Measurements from ENCODE around the gene RECK. TPM values are rescaled to one million over a fixed set of nuclear protein-coding genes. Genes with fewer than 3 reads are reported as not detected.
A peak's percentile ranks its signal among the peaks of the same experiment; 100 is the strongest.

Gene RECK
- total RNA-seq, 1 experiment from 2014 or later: 2.6 TPM

GRCh38 chr9:36142510-36143244 lies 106.0 kb downstream of the RECK start:
- H4K20me1 ChIP-seq (ENCODE audit: insufficient read depth, low read depth, low read length): no peaks in the 10 kb centered on the region
- peak overlapping the region; percentile 35 for H3K9ac ChIP-seq (ENCODE audit: low read length)
- H3K27me3 ChIP-seq (ENCODE audit: low read length): no peaks in the 10 kb centered on the region
- H3K79me2 ChIP-seq (ENCODE audit: low read length): no peaks in the 10 kb centered on the region
- H2AFZ ChIP-seq (ENCODE audit: low read length): peak overlapping the region; percentile 14; the same call in 1 of the 2 replicates
- no peaks in the 10 kb centered on the region for H3K9me2 ChIP-seq (replicated peaks; ENCODE audit: insufficient read depth, low read length)
- H3K36me3 ChIP-seq (ENCODE audit: insufficient read depth, low read length): no peaks in the 10 kb centered on the region
- peak overlapping the region; percentile 26 for H3K4me2 ChIP-seq (ENCODE audit: low read depth, low read length, poor library complexity, severe bottlenecking)
- peaks cover 4% of the 10 kb centered on the region; the same call in 1 of the 2 replicates for H3K4me1 ChIP-seq (ENCODE audit: low read length)
- H3K4me3 ChIP-seq (ENCODE audit: low read length): no peak overlapping the region
- DNase-seq: peak; percentile 38
- no peak overlapping the region for H3K27ac ChIP-seq (ENCODE audit: low read length)
- no peaks in the 10 kb centered on the region for H3K9me3 ChIP-seq (ENCODE audit: low read length)

GRCh38 chr9:36143245-36143641 lies 106.5 kb downstream of the RECK start:
- H3K9ac ChIP-seq (ENCODE audit: low read length): 0 out of 2 replicates have a peak overlapping the region, but pooled peaks have one; percentile 35
- peaks cover 4% of the 10 kb centered on the region; the same call in 1 of the 2 replicates for H3K4me1 ChIP-seq (ENCODE audit: low read length)
- DNase-seq: no peak

GRCh38 chr9:36144309-36145232 lies 107.9 kb downstream of the RECK start:
- H3K4me3 ChIP-seq (ENCODE audit: low read length): no peak overlapping the region
- peaks cover 4% of the 10 kb centered on the region; the same call in 1 of the 2 replicates for H3K4me1 ChIP-seq (ENCODE audit: low read length)
- no peaks in the 10 kb centered on the region for H3K79me2 ChIP-seq (ENCODE audit: low read length)
- DNase-seq: peak; percentile 19
- H2AFZ ChIP-seq (ENCODE audit: low read length): no peak overlapping the region
- no peak overlapping the region for H3K9ac ChIP-seq (ENCODE audit: low read length)
- H3K36me3 ChIP-seq (ENCODE audit: insufficient read depth, low read length): no peaks in the 10 kb centered on the region
- no peaks in the 10 kb centered on the region for H3K27me3 ChIP-seq (ENCODE audit: low read length)
- H3K27ac ChIP-seq (ENCODE audit: low read length): no peak overlapping the region
- no peaks in the 10 kb centered on the region for H4K20me1 ChIP-seq (ENCODE audit: insufficient read depth, low read depth, low read length)
- H3K9me2 ChIP-seq (replicated peaks; ENCODE audit: insufficient read depth, low read length): no peaks in the 10 kb centered on the region
- H3K4me2 ChIP-seq (ENCODE audit: low read depth, low read length, poor library complexity, severe bottlenecking): no peak overlapping the region
- H3K9me3 ChIP-seq (ENCODE audit: low read length): no peaks in the 10 kb centered on the region

More at GRCh38 chr9:36143245-36143641, 106.5 kb downstream of the RECK start:
- Histone ChIP-seq H4K20me1 (ENCODE audit: insufficient read depth, low read depth, low read length) (no peaks in the 10 kb centered on the region), H2AFZ (ENCODE audit: low read length) (peak overlapping the region; percentile 14; the same call in 1 of the 2 replicates), H3K27me3 (ENCODE audit: low read length) (no peaks in the 10 kb centered on the region), H3K36me3 (ENCODE audit: insufficient read depth, low read length) (no peaks in the 10 kb centered on the region), H3K9me3 (ENCODE audit: low read length) (no peaks in the 10 kb centered on the region), H3K4me3 (ENCODE audit: low read length) (no peak overlapping the region), H3K27ac (ENCODE audit: low read length) (no peak overlapping the region), H3K9me2 (replicated peaks; ENCODE audit: insufficient read depth, low read length) (no peaks in the 10 kb centered on the region), H3K79me2 (ENCODE audit: low read length) (no peaks in the 10 kb centered on the region), H3K4me2 (ENCODE audit: low read depth, low read length, poor library complexity, severe bottlenecking) (no peak overlapping the region)

GRCh38 chr9:36145970-36146369 lies 109.3 kb downstream of the RECK start:
- Histone ChIP-seq H3K4me2 (ENCODE audit: low read depth, low read length, poor library complexity, severe bottlenecking) (no peak overlapping the region), H3K9me2 (replicated peaks; ENCODE audit: insufficient read depth, low read length) (no peaks in the 10 kb centered on the region), H3K9me3 (ENCODE audit: low read length) (no peaks in the 10 kb centered on the region), H2AFZ (ENCODE audit: low read length) (no peak overlapping the region), H3K4me1 (ENCODE audit: low read length) (peaks cover 4% of the 10 kb centered on the region; the same call in 1 of the 2 replicates), H3K4me3 (ENCODE audit: low read length) (no peak overlapping the region), H3K36me3 (ENCODE audit: insufficient read depth, low read length) (no peaks in the 10 kb centered on the region), H3K27me3 (ENCODE audit: low read length) (no peaks in the 10 kb centered on the region), H3K9ac (ENCODE audit: low read length) (no peak overlapping the region), H3K27ac (ENCODE audit: low read length) (no peak overlapping the region), H4K20me1 (ENCODE audit: insufficient read depth, low read depth, low read length) (no peaks in the 10 kb centered on the region), H3K79me2 (ENCODE audit: low read length) (no peaks in the 10 kb centered on the region)
- no peak for DNase-seq

GRCh38 chr9:36146651-36147050 lies 109.9 kb downstream of the RECK start:
- Histone ChIP-seq H4K20me1 (ENCODE audit: insufficient read depth, low read depth, low read length) (no peaks in the 10 kb centered on the region), H3K27ac (ENCODE audit: low read length) (no peak overlapping the region), H3K4me2 (ENCODE audit: low read depth, low read length, poor library complexity, severe bottlenecking) (no peak overlapping the region), H3K9me3 (ENCODE audit: low read length) (no peaks in the 10 kb centered on the region), H2AFZ (ENCODE audit: low read length) (no peak overlapping the region), H3K27me3 (ENCODE audit: low read length) (no peaks in the 10 kb centered on the region), H3K79me2 (ENCODE audit: low read length) (no peaks in the 10 kb centered on the region), H3K4me3 (ENCODE audit: low read length) (no peak overlapping the region), H3K9me2 (replicated peaks; ENCODE audit: insufficient read depth, low read length) (no peaks in the 10 kb centered on the region), H3K9ac (ENCODE audit: low read length) (no peak overlapping the region), H3K36me3 (ENCODE audit: insufficient read depth, low read length) (no peaks in the 10 kb centered on the region), H3K4me1 (ENCODE audit: low read length) (peaks cover 8% of the 10 kb centered on the region)
- no peak for DNase-seq

GRCh38 chr9:36147441-36148175 lies 110.9 kb downstream of the RECK start:
- Histone ChIP-seq H3K9me2 (replicated peaks; ENCODE audit: insufficient read depth, low read length) (no peaks in the 10 kb centered on the region), H3K4me3 (ENCODE audit: low read length) (no peak overlapping the region), H3K27ac (ENCODE audit: low read length) (no peak overlapping the region), H3K27me3 (ENCODE audit: low read length) (no peaks in the 10 kb centered on the region), H3K4me2 (ENCODE audit: low read depth, low read length, poor library complexity, severe bottlenecking) (no peak overlapping the region), H3K4me1 (ENCODE audit: low read length) (peaks cover 13% of the 10 kb centered on the region), H4K20me1 (ENCODE audit: insufficient read depth, low read depth, low read length) (no peaks in the 10 kb centered on the region), H3K9me3 (ENCODE audit: low read length) (no peaks in the 10 kb centered on the region), H3K79me2 (ENCODE audit: low read length) (no peaks in the 10 kb centered on the region), H3K36me3 (ENCODE audit: insufficient read depth, low read length) (no peaks in the 10 kb centered on the region), H2AFZ (ENCODE audit: low read length) (no peak overlapping the region), H3K9ac (ENCODE audit: low read length) (no peak overlapping the region)
- no peak for DNase-seq

- no peaks in the 10 kb centered on the region for H3K9me2 ChIP-seq (replicated peaks; ENCODE audit: insufficient read depth, low read length)
- no peaks in the 10 kb centered on the region for H3K9me3 ChIP-seq (ENCODE audit: low read length)
- H3K4me3 ChIP-seq (ENCODE audit: low read length): no peak overlapping the region
- no peak for DNase-seq
- no peak overlapping the region for H3K4me2 ChIP-seq (ENCODE audit: low read depth, low read length, poor library complexity, severe bottlenecking)
- no peaks in the 10 kb centered on the region for H3K36me3 ChIP-seq (ENCODE audit: insufficient read depth, low read length)
- no peak overlapping the region for H3K27ac ChIP-seq (ENCODE audit: low read length)
- H3K27me3 ChIP-seq (ENCODE audit: low read length): no peaks in the 10 kb centered on the region
- H3K4me1 ChIP-seq (ENCODE audit: low read length): peaks cover 9% of the 10 kb centered on the region
- H2AFZ ChIP-seq (ENCODE audit: low read length): no peak overlapping the region
- H3K79me2 ChIP-seq (ENCODE audit: low read length): no peaks in the 10 kb centered on the region
- H3K9ac ChIP-seq (ENCODE audit: low read length): no peak overlapping the region
- H4K20me1 ChIP-seq (ENCODE audit: insufficient read depth, low read depth, low read length): no peaks in the 10 kb centered on the region
These were observed 111.8 kb downstream of the RECK start for GRCh38 chr9:36148311-36149051.
